T follicular helper cell (primary cell): Measurements from ENCODE around the gene KCNS1.
A peak's percentile ranks its signal among the peaks of the same experiment; 100 is the strongest.

Source experiments
- DNase-seq: peaks from one replicate; pipeline ENCODE4 v3.0.0-alpha.2; 2020; ENCODE audit warnings: low read depth

Gene KCNS1

DNA sequence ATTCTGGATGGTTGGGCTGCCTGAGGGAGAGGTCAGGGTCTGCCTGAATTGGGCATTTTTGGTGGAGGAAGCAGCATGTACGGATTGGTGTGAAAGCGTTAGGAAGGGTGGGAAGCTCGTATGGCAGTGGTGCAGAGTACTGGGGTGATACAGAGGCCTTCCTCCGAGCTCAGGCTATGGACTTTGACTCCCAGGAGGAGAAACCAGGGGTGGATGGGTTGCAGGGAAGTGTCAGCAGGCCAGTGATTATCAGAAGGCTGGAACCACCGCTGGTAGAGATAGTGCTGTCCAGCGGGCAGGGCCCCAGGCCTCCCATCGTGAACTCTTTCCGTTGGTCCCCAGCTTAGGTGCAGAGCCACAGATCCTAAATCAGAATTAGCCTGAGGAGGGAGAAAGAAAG lies 8.7 kb upstream of the KCNS1 start:
- no peak for DNase-seq

DNA sequence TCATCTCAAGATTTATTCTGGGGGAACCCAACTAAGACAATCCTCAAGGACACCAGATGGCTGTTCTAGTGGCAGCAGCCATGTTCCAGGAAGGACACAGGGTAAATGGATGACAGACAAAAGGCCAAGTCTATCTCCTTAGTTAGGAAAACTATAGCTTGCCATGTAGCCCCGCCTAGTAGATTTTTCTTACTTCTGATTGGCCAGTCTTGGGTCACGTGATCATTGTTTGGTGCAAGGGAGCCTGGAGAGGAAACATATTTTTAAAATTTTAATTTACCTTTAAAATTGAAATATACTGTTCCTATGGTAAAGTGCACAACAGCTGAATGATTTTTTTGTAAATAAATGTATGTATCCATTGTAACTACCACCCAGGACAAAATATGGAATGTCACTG lies 4.4 kb upstream of the KCNS1 start:
- no peak for DNase-seq

DNA sequence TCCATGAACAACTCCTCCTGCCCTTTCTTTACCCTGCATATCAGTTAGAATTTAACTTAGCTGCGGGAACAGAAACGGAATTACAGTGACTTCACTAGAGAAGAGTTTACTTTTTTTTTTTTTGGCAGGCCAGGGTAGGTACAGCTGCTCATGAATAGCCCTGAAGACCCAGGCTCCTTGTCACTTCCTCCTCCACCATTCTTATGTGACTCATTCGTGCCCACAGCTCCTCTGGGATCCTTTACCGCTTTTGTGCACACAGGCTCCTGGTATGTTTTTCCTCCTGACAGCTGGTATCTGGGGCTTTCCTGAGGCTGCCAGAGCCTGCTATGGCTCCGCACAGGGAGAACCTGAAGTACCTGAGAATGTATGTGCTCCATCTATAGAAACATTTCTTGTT lies 3.9 kb upstream of the KCNS1 start:
- no peak for DNase-seq

DNA sequence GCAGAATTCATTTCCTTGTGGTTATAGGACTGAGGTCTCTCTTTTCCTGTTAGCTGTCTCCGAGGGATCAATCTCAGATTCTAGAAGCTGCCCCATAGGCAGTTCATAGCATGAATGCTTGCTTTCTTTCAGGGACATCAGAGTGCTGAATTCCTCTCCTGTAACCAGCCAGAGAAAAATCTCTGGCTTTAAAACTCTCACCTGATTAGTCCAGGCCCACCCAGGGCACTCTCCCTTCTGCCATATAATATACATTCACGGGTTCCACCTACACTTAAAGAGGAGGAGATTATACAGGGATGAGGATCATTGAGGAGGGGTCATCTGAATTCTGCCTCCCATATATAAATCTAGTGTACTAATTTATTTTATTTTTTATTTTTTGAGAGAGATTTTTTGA lies 2.1 kb upstream of the KCNS1 start:
- DNase-seq: no peak

DNA sequence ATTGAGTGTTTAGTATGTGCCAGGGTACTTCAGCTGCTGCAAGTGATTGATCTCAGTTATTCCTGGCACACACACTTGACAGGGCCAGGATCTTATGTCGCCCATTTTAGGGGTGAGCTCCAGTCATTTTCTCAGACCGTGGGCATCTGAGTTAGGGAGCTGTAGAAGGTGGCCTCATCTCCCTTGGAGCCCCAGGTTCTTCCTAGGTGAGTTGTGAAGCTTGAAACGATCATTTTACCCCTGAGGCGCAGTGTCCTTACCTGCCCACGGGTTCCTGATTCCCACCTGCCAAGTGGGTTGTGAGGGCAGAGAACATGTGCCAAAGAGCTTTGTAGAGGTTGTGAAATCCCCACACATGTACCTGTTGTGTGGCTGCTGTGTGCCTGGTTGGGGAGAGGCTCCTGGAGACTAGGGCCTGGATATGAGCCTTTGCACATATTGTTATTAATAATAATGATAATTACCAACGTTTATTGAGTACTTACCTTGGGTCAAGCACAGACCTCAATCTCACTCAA lies 465 bp upstream of the KCNS1 start:
- no peak for DNase-seq

DNA sequence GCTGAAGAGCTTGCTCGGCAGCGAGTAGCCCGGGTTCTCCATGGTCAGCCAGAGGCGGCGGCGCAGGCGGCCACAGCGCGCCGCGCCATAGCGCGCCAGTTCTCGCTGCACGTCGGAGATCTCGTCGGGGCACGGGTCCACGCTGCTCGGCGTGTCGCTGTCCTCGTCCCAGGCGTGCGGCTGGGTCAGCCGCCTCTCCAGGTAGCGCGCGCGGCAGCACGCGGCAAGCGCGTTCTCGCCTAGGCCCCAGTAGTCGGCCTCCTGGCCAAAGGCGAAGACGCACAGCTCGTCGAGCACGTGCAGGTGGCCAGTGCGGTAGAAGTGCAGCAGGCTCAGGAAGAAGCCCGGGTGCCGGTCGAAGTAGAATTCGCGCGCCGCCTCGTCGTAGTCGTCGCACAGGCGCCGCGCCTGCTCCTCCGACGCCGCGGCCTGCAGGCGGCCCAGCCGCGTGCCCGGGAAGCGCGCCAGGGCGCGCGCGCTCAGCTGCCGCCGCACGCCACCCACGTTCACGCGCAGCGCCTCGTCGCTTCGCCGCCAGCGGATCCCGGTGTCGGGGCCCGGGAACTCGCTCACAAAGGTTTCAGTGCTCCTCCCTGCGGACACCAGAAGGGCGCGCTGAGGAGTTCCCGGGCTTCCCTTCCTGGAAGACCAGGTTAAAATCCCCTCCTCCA lies 2.7 kb downstream of the KCNS1 start:
- no peak for DNase-seq

DNA sequence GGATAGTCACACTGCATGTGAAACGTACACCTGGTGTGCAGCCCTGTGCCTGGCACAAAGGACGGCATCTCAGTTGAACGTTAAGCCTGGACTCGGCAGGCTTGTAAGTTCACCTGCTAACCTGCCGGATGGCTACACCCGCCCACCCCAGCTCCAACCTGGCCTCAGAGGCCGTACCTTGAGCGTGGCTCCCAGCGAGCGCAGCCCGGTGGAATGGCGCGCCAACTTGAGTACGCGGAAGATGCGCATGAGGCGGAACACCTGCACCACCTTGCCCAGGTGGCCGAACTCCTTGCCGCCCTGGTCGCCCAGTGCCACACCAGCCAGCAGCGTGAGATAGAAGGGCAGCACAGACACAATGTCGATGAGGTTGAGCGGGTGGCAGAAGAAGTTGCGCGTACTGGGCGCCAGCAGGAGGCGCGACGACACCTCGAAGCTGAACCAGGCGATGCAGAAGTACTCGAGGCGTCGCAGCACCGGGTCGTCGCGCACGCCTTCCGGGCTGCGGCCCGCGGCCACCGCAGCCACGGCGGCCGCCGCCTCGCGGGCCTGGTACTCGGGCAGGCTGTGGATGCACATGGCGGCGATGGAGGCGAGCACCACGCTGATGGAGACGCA lies 3.3 kb downstream of the KCNS1 start:
- DNase-seq: no peak

DNA sequence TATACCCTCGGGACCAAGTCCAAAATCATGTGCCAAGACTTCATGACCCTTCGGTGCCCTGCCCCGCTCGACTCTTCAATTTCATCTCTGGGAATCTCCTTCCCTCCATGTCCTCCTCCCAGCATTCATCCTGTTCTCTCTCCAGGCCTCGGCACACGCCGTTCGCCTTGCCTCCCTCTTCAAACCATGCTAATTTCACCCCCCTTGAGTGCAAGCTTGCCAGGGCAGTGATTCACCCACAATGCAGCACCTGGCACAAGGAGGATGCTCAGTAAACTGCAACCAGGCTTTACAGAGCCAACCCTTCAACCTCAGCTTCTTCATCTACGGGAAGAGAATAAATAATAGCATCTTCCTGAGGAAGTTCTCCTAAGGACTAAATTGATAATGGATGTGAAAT lies 4.1 kb downstream of the KCNS1 start:
- DNase-seq: no peak

DNA sequence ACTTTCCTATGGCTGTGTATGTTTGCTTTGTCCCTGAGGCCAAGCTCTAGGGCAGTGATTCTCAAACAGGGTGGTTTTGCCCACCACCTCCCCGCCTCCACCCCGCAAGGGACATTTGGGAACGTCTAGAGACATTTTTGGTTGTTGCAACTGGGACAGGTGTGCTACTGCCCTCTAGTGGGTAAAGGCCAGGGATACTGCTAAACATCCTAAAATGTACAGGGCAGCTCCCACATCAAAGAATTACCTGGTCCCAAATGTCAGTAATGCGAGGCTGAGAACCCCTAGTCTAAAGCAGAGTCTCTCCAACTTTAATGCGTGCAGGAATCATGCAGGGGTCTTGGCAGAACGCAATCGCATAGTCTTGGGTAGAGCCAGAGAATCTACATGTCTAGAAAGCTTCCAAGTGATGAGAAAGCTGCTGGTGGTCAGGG lies 5.1 kb downstream of the KCNS1 start:
- peak; percentile 37 for DNase-seq

DNA sequence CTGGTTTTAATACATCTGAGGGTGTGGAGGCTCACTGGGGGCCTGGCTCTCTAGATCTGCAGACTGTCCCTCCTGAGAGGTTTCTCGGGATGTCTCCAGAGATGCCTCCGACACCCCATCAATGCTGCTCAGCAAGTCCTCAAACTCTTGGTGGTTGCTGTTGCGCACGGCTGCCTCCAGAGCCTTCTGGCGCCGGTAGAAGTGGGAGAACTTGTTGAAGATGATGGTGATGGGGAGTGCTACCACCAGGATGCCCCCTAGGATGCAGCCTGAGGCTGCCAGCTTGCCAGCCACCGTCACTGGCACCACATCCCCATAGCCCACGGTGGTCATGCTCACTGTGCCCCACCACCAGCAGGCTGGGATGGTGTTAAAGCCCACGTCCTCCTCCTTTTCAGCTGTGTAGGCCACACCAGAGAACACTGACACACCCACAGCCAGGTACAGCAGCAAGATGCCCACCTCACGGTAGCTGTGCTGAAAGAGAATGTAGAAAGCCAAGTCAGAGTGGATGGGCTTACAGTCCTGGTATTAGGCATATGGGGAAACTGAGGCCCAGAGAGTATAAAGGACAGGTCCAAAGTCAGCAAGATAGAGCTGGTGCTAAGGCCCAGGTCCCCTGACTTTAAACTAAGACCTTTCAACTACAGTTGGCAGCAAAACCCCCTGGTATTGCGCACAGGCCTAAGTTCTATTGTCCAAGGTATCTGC lies 5.9 kb downstream of the KCNS1 start:
- no peak for DNase-seq

DNA sequence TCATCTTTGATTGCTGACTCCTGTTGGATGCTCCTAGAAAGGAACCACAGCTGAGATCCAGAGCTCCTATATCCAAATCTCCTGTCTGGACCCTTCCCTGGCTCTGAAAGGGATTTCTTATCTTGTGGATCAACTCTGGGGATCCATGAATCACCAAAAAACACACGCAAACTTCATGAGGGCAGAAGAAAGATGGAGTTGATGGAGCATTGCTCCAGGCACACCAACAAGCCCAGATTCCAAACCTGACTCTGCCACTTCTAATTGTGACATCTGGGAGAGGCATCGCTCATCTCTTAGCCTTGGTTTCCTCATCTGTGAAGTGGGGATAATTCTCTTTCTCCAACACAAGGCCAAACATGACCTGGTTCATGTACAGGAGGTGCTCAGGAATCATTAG lies 6.7 kb downstream of the KCNS1 start:
- DNase-seq: no peak

DNA sequence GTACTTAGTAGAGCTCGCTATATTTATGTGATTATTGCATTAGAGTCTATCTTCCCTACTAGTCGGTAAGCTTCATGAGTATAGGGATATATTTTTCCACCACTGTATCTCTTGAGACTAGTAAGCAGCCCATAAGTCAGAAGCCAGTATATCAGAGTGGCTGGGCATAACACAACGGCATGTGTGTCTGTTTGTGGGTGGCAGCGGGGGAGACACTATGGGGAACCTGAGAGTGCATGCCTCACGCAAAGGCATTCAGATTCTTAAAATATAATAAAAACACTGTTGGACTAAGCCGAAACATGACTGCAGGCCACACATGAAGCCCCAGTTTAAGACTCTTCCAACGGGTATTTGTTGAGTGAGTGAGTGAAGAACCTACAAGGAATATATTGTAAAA lies 8.0 kb downstream of the KCNS1 start:
- no peak for DNase-seq

DNA sequence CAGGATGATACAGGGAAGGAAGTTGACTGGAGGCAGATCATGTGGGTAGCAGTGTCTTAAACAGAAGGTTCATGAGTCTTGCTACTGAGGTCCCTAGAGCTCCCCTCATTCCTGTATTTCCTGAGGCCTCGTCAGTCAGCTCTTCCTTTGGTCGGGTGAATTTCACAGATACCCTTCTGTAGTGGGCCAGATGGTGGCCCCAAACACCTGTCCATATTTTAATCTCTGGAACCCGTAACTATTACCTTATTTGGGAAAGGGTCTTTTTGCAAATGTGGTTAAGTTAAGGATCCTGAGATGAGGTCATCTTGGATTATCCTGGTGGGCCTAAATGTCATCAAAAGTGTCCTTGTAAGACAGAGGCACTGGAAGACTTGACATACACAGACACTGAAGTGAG lies 9.6 kb downstream of the KCNS1 start:
- DNase-seq: no peak

DNA sequence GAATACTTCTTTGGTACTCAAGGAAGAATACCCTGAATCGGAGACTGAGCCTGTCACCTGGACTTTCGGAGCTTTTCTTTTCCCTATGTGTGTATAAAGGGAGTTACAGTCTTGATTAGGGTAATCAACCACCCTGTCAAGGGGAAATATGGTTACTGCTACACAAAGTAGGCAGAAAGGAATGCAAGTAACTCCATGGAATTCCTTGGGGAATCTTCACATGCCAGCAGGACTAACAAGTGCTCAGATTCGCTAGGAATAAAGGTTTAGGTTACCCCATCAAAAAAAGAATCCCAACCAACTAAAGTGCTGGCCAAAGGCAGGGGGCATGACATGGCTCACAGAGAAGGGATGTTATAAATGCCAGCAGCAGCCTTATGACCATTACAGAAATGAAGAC lies 10.4 kb downstream of the KCNS1 start:
- no peak for DNase-seq

DNA sequence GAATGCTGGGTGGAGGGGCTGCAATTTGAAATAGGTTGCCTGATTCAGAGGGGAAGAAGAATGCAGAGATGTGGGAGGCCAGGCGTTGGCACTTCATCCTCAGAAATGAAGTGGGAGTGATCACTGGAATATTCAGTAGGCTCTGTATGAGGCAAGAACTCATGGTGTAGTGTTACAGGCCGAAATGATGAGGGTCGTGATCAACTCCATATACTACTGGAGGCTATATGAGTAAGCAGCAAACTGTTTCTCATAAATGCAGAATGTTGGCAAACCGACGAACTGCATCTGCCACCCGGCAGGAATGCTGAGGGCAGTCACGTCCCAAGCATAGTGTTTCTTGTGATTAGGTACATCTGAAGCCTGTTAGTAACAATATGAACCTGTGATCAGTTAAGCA lies 12.7 kb downstream of the KCNS1 start:
- DNase-seq: no peak

DNA sequence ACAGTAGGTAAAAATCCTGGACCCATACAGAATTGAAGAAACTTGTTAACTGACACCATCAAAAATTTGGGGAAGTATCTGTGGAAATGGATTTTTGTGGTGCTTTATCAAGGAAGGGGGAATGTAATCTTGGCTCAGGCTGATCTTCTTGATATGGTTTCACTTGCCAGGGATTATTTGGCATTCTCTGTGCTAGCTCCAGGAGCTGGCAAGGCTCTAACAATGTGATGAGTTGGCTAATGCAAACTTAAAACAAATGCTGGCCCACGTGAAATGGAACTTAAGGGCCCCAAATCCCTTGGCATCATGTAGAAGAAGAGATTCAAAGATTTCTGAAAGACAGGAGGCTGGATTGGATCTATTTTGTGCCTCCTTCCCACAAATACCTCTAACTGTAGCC lies 13.1 kb downstream of the KCNS1 start:
- DNase-seq: no peak

DNA sequence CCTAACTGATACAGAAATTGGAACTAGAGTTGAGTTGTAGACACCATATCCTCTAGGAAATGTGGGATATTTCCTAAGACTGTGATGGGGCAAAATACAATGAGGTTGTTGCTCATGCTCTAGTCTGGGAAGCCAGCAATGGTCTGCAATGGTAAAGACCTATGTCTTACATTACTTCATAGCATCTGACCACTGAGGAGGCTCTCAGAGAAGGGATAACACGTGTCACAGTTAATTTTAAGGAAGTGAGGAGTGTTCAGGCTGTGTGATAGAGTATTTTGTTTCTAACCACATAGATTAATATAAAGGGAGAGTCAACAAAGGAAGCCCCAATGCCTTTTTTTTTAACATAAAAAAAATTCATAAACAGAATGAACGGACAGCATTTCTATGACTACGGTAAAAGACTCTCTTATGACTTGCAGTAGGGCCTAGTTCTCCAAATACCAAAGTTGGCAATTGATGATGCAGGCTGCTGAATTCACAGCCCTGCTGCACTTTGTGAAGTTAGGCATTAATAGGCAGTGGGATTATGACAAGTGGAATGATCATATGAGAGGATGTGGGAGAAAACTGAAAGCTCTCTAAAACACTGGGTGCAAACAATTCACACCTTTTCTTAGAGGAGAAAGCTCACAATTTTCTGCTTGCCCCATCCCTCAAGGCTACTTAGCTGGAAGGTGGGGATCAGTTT lies 13.7 kb downstream of the KCNS1 start:
- no peak for DNase-seq

DNA sequence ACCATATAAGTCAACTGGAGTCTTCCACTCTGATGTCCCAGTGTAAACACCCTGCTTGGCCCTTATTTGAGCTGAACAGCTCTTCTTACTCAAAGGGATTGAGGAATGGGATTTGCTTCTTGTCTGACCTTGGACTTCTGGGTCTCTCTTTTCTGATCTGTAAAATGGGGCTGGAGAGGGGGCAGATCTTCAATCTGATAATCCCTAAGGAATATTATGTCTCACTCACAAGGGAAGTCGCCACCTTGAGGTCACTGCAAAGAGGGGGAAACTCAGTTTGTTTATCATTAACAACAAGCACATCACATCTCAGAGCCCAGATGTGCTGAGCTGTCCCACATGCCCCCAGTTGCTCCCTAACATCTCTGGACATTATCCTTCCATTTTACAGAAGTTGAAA lies 15.1 kb downstream of the KCNS1 start:
- DNase-seq: no peak

DNA sequence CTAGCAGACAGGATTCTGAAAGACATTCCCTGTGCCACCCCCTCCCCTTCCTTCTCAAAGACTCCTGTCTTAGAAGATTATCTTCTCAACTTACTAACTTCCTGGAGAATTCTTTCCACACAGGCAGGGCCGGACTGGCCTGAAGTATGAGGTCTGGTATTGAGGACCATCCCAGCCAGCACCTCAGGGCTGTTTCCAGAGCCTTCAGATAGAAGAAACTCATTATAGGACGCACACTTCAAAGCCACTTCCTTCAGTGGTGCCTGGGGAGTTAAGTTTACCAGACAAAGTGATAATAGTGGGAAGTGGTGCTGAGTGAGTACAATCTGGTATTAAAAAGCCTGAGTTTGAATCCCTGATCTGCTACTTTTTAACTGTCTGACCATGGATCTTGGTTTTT lies 15.6 kb downstream of the KCNS1 start:
- DNase-seq: no peak

DNA sequence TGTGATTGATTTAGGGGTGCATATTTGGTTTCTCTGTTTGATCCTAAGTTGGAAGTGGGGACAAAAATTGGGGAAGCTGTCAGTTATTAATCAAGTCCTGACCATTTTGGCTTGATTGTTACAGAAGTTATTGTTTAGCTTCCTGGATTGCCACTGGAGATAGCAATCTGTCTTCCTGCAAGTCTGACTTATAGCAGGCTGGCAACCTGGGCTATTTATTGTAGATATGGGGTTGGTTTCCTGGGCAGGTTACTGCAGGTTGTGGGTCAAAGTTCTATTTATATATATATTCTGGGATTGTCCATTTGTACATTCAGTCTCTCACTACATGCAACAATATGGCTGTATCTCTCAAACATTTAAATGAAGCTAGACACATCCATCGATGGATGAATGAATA lies 17.8 kb downstream of the KCNS1 start:
- no peak for DNase-seq

DNA sequence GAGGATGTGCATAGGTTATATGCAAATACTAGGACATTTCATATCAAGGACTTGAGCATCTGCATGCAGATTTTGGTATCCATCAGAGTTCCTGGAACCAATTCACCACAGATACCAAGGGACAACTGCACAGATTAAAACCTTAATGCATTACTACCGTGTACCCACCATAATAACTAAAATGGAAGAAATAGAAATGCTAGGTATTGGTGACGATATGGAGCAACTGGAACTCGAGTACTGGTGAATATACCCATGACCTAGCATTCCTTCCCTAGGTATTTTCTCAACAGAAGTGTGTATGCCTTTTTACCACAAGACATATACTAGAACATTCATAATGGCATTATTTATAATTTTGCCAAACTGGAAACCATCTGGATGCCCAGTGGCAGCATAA lies 18.5 kb downstream of the KCNS1 start:
- DNase-seq: no peak

DNA sequence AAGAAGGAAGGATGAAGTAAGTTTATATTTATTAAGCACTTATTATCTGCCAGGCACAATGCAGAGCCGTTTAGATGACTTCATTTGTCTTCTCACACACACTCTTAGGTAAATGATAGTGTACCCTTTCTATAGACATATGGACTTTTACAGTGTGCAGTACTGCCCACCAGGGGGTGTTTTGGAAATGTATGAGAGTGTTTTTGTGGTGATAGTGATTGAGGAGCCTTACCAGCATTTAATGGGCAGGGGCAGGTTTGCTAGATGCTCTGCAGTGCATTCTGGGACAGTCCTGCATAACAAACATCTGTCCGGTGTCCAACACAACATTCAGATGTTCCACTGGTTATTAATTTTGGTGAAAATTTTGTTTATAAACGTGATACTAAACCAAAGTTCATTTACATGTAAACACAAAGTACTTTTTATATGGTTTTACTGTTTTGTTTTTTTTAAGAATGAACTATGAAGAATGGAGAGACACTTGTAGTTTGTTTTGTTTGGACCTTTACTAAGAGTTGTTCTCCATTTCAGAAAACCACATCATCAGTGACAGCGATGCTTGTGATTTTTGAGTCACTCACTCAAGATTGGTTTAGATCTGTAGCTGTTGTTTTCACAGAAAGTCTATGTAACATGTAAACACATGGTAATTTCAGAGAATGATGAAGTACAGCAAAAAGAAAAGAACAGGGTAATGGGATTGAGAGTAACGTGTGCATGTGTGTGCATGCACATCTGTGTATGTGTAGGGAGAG lies 19.9 kb downstream of the KCNS1 start:
- DNase-seq: no peak
